GM20431 (cell line): ENCODE data around the gene SLC38A10.

ENCODE experiments used
- in situ Hi-C: fragments of 300-500 bp; cut with MseI, MboI; formaldehyde crosslinking; loops from one replicate; pipeline ENCODE4 v1.15.0; 2020; ENCODE audit warnings: low sequenced_read_pairs; ENCODE audit not compliant: unreplicated experiment

The SLC38A10 gene

DNA sequence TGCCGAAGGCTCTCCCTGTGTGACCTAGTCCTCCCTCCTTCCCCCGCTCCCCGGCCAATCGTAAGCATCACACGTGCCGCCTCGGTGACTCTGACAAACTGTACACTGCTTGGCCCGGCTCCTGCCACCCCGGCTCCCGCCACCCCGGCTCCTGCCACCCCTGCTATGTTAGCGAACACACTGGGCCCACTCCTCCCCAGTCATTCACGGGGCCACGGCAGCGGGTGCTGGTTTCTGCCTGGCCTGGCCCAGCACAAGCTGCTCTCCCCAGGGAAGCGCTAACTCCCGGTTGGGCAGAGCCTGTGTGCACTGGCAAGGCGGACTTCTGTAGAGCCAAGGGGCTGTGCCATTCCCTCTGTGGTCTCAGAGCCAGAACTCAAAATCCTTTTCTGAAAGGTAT is 34.0 kb downstream of the SLC38A10 start:
- in situ Hi-C loops, result no loop called here

DNA sequence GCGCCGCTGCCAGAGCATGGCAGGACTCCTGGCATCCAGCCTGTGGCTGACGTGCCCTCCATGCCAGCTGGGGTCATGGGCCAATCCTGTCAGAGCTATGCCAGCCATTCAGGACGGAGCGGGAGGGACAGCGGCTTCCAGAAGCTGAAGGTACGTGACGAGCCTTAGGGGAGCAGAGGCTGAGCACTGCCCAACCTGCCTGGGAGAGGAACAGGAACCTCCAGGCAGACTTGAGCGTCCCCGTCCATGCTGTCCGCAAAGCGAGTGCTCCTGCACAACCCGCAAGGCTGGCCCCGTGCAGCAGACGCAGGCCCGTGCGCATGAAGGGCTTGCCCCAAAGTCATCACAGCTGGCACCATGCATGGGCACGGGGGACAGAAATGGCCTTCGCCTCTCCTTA is 34.5 kb downstream of the SLC38A10 start:
- in situ Hi-C loops, result no loop called here

DNA sequence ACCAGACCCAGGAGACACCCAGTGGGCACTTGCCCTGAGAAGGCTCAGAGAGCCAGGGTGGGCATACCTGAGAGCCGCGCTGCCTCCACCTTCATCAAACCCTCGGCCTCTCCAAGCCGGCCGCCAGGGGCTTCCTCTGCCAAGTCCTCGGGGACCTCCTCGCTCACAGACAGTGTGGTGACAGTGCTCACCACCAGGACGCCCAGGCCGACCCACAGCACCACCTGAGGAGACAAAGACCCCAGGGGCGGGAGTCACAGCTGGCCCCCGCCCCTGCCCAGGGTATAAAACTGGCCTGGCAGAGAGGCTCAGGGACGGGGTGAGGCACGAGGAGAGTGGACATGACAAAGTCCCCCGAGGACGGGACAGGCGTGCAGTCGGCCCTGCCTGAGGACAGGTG is 34.9 kb downstream of the SLC38A10 start:
- in situ Hi-C loops, result no loop called here

DNA sequence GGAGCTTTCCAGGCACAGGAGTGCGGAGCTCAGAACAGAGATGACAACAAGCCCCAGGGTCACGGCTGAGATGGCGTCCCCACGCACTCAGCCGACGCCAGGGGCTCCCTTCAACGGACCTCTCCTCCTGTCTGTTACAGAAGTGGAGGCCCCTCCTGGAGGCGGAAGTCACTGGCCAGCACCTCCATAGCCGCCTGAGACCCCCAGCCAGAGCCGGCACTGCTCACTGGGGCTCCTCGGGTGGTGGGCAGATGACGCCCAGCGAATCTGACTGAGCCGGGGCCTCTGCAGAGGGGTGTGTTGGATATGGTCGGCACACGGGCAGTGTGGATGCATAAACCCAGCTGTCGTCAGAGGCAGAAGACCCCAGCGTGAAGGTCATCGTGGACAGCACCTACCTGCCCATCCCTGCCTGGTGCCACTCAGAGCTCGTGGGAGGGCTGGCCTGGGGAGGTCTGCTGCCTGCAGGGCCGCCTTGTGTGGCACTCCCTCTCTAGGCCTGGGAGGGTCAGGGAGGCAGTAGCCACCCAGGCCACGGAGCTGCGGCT is 36.0 kb downstream of the SLC38A10 start:
- in situ Hi-C loops, result loop anchor here (10.0 kb wide), 1 partner anchor 216 kb away; no protein-coding TSS in a partner anchor

DNA sequence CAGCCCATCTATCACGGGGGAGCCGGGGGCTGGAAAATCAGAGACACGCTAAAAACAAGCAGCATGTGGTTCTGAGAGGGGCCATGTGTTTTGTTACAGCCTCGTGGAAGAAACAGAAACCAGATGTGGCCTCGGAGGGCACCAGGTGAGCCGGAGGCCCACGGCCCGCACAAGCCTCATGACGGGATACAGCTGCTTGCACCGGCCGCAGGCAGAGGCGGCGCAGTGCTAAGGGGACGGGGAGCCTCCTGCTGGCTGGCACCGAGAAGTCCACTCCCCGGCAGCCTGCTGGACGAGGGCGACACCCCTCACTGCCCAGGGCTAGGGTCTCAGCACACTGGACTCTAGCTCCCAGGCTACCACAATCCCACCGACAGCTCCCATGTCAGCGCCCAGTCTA is 36.8 kb downstream of the SLC38A10 start:
- in situ Hi-C loops, result loop anchor here (10.0 kb wide), 1 partner anchor 217 kb away; no protein-coding TSS in a partner anchor

DNA sequence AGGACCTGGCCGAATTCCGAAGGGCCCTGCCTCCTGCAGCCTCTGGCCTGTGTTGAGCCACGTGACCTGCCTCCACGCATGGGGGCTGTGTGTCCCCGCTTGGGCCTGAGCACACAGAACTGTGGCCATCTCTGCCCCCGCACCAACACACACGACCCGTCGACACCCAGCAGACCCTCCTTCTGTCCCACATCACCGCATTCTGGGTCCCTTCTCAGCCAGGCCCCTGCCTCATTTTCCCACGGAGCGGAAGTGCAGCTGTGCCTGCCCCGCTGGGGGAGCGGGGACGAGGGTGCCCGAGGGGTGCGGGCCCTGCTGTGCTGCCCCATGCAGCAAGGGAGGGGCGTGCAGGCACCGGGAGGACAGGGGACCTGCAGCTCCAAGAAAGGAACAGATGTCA is 37.6 kb downstream of the SLC38A10 start:
- in situ Hi-C loops, result loop anchor here (10.0 kb wide), 1 partner anchor 217 kb away; no protein-coding TSS in a partner anchor

DNA sequence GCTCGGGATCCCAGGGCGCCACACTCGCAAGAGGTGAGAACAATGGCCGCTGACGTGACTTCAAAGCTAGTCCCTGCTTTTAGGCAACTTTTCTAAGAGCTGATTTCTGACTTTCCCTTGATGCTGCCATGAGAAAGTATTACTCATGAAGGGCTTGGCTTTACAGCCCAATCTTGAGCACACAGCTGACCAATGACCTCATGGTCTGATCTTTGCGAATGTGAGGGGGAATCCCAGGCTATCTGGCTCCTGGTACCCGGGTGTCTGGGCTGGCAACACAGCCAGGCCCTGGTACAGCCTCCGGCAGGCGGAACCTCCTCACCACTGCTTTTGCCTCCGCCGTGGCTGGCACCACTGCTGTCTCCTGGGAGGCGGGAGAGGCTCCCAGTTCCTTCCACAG is 38.5 kb downstream of the SLC38A10 start:
- in situ Hi-C loops, result loop anchor here (10.0 kb wide), 1 partner anchor 218 kb away; no protein-coding TSS in a partner anchor

DNA sequence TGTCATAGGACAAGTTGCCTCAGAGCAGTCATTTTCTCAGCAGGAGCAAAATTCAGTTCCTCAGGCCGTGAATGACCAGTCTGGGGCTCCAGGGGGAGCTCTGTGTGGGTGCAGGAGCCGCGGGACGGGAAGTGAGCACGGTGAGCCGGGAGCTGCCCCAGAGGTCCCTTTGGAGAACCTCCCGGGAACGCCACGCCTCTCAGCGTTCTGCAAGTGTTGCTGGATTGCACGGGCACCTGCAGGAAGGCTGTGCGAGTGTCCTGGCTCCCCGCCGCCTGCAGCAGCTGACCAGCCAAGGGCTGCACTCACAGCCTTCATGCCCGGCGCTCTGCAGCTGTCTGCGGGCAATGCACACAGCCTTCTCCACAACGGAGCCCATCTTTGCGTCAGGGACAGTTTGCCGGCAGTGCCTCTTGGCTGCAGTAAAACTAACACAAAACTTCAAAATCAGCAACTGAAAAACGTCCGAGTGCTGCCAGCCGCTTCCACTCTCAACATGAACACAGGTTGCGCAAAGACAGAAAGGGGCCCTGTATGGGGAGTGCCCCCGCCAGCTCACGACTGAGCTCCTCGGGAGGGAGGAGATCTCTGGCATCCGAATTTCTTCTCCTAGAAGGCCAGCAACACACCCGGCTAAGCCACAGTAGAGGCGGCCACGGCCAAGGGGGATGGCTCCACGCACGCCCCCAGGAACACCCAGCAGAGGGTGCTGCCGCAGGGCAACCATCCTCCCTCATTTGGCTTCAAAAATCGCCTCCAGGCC is 40.0 kb downstream of the SLC38A10 start:
- in situ Hi-C loops, result loop anchor here (10.0 kb wide), 1 partner anchor 220 kb away; no protein-coding TSS in a partner anchor

DNA sequence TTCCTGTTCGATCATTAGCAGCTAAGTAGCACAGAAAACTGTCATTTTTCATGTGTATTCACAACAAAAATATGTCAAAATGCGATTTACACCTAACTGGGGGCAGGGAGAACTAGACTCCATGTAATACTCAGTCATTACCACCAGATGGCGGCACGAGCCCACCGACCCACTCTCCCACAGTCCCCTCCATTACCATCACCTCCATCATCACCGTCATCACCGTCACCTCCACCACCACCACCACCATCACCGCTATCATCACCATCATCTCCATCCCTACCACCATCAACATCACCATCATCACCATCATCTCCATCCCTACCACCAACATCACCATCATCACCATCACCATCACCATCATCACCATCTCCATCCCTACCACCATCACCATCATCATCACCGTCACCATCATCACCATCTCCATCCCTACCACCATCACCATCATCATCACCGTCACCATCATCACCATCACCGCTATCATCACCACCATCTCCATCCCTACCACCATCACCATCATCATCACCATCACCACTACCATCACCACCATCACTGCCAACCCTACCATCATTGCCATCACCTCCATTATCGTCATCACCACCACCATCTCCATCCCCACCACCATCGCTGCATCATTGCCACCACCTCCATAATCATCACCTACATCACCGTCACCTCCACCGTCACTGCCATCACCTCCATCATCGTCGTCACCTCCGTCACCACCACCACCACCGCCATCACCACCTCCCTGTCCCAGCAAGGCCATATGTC is 41.6 kb downstream of the SLC38A10 start:
- in situ Hi-C loops, result loop anchor here (10.0 kb wide), 1 partner anchor 221 kb away; no protein-coding TSS in a partner anchor

DNA sequence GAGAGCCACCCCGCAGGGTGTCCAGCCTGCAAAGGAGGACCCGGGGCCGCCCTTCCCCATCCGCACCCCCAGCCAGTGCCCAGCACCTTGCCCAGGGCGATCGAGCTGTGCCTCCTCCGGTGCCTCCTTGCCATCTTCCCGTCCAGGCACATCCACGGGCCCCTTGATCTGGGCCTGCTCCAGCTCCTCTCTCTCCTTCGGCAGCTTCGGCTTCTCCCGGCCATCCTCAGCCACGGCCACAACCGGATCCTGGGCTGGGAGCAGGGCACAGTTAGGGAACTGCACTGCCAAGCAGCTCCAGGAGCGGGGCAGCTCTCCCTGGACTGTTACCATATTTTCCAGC is 42.1 kb downstream of the SLC38A10 start:
- in situ Hi-C loops, result loop anchor here (10.0 kb wide), 1 partner anchor 222 kb away; no protein-coding TSS in a partner anchor

DNA sequence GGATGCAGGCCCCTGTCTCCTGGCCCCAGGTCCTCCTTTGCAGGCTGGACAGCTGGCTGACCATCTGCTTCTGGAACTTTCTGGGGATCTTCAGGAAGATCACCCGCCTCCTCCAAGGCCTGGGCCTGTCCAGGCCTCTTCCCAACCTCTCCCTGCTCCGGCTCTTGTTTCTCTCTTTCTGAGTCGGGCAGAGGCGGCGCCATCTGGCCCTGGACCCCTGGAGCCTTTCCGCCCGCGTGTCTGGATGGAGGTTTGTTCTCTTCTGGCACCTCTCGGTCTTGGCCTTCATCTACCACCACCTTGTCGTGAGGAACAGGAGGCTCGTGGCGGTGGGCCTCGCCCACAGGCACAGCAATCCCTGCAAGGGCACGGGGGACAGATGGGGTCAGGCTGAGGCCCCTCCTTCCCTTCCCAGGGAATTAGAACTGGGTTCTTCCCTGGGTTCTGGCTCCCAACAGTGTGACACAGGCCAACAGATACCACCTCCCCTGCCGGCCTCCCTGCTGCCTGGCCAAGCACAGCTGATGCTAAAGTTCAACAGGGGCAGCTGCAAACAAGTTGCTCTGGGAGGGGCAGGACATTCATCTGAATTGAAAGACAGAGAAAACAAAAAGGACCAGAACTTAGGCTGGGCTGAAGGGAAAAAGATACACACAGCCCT is 42.7 kb downstream of the SLC38A10 start:
- in situ Hi-C loops, result loop anchor here (10.0 kb wide), 1 partner anchor 222 kb away; no protein-coding TSS in a partner anchor

DNA sequence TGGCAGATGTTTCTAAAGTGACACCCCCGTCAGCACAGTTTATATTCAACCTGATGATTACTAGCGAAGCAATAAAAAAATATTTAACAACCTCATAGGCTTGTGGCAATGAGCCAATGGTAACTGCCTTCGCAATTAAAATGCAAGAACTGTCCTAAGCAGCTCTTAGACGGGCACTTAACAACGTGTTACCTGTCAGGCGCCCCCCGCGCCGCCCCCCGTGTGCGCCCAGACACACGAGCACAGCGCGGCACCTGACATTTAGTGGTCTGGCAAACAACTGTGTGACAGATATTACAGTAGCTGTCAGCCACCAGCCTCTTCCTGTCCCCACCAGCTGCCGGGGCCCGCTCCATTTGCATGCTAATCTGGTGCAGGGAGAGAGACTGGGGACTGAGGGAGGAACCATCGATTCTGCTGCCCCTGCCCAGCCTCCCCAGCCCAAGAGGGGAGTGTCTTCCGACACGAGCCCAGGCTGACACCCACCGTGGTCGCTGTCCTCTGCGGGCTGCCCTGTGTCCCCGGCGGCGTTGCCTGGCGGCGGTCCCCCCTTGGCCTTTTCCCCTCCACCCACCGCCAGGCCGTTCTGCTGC is 43.3 kb downstream of the SLC38A10 start:
- in situ Hi-C loops, result loop anchor here (10.0 kb wide), 1 partner anchor 223 kb away; no protein-coding TSS in a partner anchor

DNA sequence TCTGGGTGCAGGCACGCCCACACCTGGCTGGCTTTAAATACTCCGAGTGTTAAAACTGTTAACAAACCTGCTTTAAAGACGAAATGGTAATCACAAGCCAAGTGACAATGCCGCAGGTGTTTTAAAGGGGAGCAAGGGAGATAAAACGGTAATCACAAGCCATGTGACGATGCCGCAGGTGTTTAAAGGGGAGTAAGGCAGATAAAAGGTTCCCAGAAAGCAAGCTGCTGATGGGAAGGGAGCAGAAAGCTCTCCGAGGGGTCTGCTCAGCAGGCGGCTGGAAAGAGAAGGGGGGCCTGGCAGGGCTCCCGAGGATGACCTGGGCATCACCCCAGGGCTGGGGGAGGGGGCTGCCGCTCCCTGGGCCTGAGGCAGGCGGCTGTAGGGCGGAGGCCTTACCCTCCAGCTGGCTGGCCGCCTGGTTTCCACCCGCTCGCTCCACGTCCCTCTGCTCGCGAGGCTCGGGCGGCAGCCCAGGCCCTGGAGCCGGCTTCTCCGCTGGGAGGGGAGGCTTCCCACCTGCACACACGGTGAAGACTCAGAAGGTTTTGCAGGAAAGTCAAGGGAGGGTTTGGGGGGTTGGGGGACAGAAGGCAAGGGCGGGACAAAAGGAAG is 43.9 kb downstream of the SLC38A10 start:
- in situ Hi-C loops, result loop anchor here (10.0 kb wide), 1 partner anchor 224 kb away; no protein-coding TSS in a partner anchor

DNA sequence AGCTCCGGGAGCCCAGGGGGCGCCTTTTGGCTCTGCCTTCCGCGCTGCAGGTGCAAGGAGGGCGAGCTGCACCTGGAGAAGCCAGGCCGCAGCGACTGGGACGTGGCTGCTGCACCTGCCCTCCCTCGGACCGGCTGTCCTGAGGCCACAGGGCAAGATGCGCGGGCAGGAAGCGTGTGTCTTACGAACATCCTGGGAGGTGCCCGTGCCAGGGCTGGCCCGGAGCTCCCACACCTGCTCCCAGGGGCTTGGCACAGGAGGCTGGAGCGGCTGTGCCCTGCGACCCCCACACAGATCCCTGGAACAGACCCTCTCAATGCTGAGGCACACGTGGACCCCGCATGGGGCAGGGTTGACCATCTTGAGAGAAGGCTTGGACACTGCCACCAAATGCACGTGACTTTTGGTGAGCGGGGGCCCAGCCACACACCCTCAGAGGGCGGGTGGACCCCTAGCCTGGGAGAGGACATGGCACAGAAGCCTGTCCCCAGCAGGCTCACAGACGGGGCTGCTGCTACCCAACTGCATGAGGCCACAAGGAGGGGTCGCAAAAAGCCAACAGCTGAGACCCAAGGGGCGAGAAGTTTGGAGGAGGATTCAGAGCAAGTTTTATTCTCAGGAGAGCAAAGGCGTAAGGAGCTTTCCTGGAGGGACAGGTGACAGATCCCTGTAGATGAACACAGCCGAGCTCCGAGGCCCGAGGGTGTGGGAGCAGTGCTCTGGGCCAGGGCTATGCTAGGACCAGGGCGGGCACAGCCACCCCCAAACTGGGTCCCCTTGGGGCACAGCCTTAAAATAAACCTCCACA is 44.6 kb downstream of the SLC38A10 start:
- in situ Hi-C loops, result loop anchor here (10.0 kb wide), 1 partner anchor 224 kb away; no protein-coding TSS in a partner anchor

DNA sequence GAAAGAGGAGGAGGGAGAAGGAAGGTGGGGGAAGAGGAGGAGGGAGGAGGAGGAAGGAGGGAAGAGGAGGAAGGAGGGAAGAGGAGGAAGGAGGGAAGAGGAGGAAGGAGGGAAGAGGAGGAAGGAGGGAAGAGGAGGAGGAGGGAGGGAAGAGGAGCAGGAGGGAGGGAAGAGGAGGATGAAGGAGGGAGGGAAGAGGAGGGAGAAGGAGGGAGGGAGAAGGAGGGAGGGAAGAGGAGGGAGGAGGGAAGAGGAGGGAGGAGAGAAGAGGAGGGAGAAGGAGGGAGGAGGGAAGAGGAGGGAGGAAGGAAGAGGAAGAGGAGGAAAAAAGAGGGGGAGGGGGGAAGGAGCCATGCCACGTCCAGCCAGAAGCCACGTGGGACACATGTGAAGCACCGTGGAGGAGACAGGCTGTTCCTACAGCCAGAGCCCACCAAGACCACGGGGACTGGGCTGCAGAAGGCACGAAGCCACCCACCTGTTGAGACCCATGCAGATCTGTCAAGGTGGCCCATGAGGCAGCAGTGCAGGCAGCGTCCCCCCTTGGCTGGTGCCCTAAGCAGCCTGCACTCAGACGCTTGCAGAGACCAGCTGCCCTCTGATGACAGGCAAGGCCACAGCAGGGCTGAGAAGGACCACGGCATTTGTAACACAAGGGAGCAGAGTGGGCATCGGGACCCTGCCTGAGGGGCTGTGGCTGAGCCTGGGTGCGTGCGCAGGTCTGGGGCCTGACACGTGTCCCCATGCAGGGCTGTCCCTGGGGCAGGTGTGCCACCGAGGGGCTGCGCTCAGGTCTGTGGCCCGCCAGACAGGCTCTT is 45.7 kb downstream of the SLC38A10 start:
- in situ Hi-C loops, result loop anchor here (10.0 kb wide), 1 partner anchor 225 kb away; no protein-coding TSS in a partner anchor

DNA sequence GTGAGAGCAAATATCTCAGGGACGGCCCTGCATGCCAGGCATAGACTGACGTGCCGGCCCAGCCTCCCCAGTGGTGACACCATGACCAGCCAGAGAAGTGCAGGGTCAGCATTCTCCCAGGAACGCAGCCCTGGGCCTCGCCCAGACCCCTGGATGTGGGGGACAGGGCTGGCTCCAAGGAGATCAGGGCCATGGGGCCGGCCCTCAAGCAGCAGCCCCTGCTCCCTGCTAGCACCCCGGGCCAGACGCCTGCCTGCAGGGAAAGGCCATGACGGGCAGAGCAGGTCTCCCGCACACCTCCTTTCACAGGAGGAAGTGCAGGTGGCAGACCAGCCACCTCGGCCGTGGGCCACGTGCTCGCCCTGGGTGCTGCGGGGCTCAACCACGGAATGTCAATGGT is 46.5 kb downstream of the SLC38A10 start:
- in situ Hi-C loops, result no loop called here

DNA sequence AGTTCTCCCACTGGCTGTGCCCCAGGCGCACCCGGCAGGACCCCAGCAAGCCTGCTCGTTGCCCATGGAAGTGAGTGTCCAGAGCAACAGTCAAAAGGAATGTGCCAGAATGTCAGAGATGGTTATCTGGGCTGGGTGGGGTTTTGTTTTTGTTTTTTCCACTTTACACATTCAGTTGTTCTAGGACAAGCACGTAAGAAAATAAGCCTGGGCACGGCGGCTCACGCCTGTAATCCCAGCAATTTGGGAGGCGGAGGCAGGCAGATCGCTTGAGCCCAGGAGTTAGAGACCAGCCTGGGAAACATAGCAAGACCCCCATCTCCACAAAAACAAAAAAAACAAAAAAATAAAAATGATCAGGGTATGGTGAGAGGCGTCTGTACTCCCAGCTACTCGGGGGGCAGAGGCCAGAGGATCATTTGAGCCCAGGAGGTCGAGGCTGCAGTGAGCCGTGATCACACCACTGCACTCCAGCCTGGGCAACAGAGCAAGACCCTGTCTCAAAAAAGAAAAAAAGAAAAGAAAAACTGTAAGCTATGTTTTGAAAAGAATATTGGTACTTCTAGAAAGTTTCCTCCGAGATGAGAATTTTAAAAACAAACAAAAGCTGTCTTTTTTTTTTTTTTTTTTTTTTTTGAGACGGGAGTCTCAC is 47.6 kb downstream of the SLC38A10 start:
- in situ Hi-C loops, result no loop called here
